Measurements from ENCODE around the gene SLC66A1. TPM values are rescaled to one million over a fixed set of nuclear protein-coding genes. Genes with fewer than 3 reads are reported as not detected.
"Not testable (repeated sequence)": the region's sequence is repeated elsewhere in the genome, so short reads cannot be mapped to it uniquely, and the experiment has no call there.

Gene SLC66A1, protein sequence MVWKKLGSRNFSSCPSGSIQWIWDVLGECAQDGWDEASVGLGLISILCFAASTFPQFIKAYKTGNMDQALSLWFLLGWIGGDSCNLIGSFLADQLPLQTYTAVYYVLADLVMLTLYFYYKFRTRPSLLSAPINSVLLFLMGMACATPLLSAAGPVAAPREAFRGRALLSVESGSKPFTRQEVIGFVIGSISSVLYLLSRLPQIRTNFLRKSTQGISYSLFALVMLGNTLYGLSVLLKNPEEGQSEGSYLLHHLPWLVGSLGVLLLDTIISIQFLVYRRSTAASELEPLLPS
- polyA plus RNA-seq (ENCODE audit: insufficient read depth in 1 of 5, insufficient read length in 5 of 5, low replicate concordance in 1 of 5) = 10 to 100 TPM in 1 of 5 donors, 1 to 10 TPM in 4; 8.3 to 11.0 (median 8.6) TPM
- long read RNA-seq, donor 1, partial matches to known transcripts = 343 of 345 reads
- long read RNA-seq, donor 1, other reads (novel, unspliced or antisense) = 0 of 345 reads
- long read RNA-seq, donor 2, partial matches to known transcripts = 142 of 143 reads
- long read RNA-seq, donor 2, other reads (novel, unspliced or antisense) = 0 of 143 reads
- long read RNA-seq, donor 3, partial matches to known transcripts = 242 of 244 reads
- long read RNA-seq, donor 3, other reads (novel, unspliced or antisense) = 0 of 244 reads
- long read RNA-seq, donor 4, partial matches to known transcripts = 140 of 141 reads
- long read RNA-seq, donor 4, other reads (novel, unspliced or antisense) = 0 of 141 reads
- long read RNA-seq, donor 5, partial matches to known transcripts = 117 of 274 reads
- long read RNA-seq, donor 5, other reads (novel, unspliced or antisense) = 154 of 274 reads
- long read RNA-seq, donor 6, partial matches to known transcripts = 268 of 269 reads
- long read RNA-seq, donor 6, other reads (novel, unspliced or antisense) = 0 of 269 reads
- long read RNA-seq, donor 7, partial matches to known transcripts = 421 of 422 reads
- long read RNA-seq, donor 7, other reads (novel, unspliced or antisense) = 0 of 422 reads
- long read RNA-seq, donor 8, partial matches to known transcripts = 128 of 130 reads
- long read RNA-seq, donor 8, other reads (novel, unspliced or antisense) = 0 of 130 reads

DNA sequence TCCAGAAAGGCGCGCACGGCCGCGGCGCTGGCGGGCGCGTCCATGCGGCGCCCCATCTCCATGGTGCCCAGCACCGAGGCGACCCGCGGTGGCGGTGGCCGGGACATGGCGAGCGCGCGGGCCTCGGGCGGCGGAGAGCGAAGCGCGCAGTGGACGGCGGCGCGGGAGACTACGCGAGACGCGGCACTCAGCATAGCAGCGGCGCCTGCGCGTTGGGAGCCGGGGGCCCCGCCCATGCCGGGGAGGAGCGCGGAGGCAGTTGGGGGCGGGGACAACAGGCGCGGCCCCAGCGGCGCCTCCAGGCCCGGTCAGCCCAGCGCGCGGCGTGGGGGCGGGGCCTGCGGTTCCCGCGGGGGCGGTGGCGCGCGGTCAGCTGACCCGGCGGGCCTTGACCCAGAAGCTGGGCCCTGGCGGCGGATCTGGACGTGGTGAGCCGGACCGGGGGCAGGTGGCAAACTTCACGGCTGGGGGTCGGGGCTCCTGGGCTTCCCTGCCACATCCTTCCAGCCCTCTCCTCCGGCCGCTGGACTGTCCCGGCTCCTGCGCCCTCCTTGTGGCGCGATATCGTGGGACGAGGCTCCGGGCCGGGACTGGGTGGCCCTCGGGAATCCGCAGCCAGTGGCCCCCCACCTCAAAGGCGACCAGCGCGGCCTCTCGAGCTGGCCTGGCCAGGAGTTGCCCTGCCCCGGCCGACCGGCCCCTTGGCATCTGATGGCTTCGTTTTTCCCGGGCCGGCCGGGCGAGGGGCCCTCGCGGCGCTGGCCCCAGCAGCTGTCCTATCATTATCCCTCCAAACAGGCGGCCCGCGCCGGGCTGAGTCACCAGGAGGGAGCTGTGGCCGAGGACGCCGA lies at the start of gene SLC66A1, which contains the start of gene AKR7A2:
Gene SLC66A1, plus strand, starts transcription at position 396 of the 851 bp plus-strand sequence. CDS start 5,352 bp downstream, outside the sequence.
Gene AKR7A2, minus strand, starts transcription at position 214 of the 851 bp plus-strand sequence. Its CDS starts 20 bp downstream, at position 194.
- peak; percentile 94 to 95 for DNase-seq

- no peak for DNase-seq
Observed at GRCh38 chr1:19262744-19263143, 49.4 kb upstream of the SLC66A1 start.

DNA sequence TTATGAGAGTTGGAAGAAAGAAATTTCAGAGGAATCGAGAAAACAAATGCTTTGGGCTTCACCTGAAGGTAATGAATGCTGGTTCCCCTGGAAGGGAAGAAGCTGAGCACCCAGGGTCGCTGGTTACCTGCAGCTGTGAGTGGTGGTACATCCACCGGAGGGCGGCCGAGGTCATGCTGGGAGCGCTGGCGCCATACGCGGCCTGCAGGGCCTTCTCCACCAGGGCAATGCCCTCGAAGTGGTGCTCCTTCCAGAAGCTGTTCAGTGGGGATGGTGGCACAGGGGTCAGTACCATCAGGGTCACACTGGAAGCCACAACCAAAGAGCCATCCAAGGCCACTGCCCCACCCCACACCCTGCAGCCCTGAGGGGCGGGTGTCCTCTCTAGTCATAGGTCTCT lies 43.7 kb upstream of the SLC66A1 start:
- no peak for DNase-seq

DNA sequence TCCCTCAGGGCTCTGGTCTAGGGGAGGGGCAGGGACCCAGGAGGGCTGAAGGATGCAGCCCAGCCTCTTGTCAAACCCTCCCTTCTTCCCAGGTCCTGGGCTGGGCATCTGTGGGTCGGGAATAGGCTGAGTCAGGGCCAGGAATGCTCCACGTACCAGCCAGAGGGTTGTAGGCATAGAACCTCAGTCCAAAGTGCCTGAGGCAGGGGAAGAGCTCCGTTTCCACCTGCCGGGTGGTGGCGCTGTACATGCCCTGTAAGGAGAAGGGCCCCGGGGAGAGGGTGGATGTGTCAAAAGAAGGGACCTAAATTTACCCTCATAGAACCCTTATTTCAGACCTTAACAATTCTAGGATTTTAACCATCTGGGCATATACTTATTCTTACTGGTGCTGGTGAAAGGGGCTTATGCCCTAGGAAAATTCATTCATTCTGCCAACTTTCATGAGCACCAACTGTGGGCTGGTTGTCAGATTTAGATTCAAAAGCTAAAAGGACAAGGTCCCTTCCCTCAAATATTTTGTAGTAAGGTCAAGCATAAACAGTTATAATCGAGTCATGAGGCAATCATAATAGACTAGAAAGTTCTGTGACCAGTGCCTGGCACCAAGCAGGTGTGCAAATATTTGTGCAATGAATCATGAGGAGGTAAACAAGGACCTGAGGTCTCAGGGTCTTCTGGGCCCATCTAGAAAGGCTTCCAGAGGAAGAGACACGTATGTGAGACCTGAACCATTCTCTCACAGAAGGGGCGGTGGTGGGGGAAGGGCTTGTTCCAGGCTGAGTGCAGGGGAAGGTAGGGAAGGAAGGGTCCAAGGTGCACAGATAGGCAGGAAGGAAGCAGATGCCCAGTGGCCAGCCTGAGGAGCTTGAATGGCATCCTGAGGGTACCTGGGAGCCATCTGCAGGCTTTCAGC lies 42.4 kb upstream of the SLC66A1 start:
- not testable (repeated sequence) for DNase-seq

DNA sequence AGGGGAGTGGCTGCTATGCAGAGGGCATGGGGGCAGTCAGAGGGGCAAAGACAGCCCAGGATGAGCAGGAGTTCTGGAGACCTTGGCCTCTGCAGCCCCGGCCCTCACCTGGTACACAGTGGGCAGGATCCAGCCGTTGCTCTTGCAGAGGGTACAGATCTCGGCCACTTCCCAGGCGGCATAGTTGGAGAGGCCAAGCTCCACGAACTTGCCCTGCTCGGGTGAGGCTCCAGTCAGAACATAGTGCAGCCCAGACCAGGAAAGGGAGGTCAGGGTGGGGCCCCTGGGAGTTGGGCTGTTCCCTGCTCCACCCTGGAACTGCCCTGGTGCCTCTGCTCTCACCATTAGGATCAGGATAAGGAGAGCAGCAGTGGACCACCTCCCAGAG lies 41.8 kb upstream of the SLC66A1 start:
- not testable (repeated sequence) for DNase-seq

DNA sequence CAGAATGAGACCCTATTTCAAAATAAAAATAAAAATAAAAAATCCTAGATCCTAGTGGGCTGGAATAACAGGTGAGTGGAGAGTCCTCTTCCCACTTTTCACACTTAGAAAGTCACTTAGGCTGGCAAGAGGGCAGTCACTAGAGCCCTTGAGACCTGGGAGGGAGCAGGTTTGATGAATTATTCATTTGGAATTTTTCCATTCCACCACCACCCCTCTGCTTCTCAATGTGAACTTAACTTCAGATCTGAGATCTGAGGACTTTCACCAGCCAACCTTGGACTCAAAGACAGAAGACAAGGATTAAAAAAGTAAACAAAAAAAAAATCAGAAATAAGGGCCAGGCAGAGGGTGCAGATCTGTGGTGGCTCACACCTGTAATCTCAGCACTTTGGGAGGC lies 40.1 kb upstream of the SLC66A1 start:
- DNase-seq = no peak

GRCh38 chr1:19273106-19273843 lies 38.9 kb upstream of the SLC66A1 start:
- no peak for DNase-seq

DNA sequence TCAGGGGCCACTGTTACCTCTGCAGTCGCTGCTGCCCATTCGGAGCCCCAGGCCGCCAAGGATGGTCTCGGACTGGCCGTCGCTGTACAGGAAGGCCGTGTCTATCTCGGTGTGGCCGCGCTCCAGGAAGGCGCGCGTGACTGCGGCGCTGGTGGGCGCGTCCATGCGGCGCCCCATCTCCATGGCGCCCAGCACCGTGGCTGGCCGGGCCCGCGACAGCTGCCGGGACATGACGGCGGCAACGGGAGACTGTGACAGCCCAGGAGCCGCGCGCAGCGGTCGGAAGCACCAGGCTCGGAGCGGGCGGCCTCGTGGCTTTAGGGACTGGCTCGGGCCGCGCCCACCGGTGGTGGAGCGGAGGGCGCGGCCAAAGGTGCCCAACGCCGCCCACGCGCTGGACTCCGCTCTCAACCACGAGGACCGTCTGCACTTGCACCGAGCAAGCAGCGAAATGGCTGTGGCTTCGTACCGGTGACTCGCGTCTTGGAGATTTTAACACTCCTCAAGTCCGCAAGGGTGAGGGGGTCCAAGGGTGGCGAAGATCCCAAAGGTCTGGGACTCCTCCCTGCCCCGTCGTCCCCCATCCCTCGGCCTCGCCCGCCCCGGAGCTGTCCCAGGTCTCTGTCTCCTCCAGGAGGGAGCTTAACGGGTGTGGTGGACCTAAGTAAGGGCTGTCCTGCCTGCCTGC lies 38.1 kb upstream of the SLC66A1 start:
- not testable (repeated sequence) for DNase-seq

GRCh38 chr1:19274636-19275035 lies 37.5 kb upstream of the SLC66A1 start:
- DNase-seq = no peak

DNA sequence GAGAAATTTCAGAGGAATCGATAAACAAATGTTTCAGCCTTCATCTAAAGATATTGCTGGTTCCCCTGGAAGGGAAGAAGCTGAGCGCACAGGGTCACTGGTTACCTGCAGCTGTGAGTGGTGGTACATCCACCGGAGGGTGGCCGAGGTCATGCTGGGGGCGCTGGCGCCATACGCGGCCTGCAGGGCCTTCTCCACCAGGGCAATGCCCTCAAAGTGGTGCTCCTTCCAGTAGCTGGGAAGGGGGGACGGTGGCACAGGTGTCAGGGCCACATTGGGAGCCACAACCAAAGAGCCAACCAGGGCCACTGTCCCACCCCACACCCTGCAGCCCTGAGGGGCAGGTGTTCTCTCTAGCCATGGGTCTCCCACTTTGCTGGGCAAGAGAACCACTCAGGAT lies 28.2 kb upstream of the SLC66A1 start:
- DNase-seq = no peak

- DNase-seq = no peak
Observed at GRCh38 chr1:19284881-19285280, 27.2 kb upstream of the SLC66A1 start.

DNA sequence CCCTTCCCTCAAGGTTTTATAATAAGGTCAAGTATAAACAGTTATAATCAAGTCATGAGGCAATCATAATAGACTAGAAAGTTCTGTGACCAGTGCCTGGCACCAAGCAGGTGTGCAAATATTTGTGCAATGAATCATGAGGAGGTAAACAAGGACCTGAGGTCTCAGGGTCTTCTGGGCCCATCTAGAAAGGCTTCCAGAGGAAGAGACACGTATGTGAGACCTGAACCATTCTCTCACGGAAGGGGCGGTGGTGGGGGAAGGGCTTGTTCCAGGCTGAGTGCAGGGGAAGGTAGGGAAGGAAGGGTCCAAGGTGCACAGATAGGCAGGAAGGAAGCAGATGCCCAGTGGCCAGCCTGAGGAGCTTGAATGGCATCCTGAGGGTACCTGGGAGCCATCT lies 26.8 kb upstream of the SLC66A1 start:
- DNase-seq = not testable (repeated sequence)

- not testable (repeated sequence) for DNase-seq
Observed at GRCh38 chr1:19285807-19286206, 26.3 kb upstream of the SLC66A1 start.

DNA sequence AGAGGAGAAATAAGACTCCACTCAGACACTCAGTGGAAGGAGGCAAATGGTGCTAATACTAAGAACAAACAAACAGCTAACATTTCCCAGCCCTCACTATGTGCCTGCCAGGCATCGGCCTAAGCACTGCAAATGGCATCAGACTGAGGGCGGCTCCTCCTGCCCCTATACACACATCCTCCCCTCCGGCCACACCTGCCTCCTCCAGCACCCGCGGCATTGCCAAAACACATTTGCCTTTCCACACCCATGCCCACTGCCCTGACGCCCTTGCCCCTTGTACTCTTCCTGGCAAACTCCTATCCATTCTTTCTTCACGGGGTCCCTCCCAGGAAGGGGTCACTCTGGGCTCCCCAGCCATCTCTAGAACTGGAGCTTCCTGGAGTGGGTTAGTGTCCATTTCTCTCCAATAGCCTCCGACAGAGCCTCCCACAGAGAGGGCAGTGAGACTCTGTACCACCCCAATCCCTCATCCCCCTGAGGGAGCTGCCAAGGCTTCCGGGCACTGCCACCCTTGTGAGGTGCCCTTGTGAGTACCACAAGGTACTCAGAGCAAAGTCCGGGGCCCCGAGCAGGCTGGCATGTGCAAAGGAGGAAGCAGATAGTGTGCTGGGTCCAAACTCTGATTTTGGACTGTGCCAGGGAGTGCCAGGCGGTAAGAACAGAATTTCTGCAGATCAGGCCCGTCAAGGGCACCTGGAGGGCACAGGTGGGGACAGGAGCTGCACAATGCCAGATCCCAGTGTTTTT lies 24.5 kb upstream of the SLC66A1 start:
- DNase-seq = no peak

DNA sequence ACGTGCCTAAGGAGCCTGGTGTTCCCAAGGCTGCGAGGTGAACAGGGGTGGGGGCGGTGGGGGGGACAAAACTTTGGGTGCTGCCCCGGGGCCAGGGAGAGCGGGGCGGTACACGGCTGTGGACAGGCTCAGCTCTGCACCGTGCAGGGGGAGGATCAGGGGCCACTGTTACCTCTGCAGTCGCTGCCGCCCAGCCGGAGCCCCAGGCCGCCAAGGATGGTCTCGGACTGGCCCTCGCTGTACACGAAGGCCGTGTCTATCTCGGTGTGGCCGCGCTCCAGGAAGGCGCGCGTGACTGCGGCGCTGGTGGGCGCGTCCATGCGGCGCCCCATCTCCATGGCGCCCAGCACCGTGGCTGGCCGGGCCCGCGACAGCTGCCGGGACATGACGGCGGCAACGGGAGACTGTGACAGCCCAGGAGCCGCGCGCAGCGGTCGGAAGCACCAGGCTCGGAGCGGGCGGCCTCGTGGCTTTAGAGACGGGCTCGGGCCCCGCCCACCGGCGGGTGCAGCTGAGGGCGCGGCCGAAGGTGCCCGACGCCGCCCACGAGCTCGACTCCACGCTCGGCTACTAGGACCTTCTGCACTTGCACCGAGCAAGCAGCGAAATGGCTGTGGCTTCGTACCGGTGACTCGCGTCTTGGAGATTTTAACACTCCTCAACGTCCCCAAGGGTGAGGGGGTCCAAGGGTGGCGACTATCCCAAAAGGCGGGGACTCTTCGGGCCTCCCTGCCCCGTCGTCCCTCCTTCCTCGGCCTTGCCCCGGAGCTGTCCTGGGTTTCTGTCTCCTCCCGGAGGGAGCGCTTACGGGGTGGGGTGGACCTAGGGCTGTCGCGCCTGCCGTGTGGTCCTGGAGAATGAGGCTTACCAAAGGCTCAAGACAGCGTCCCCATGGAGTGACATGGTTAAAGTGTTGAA lies 23.5 kb upstream of the SLC66A1 start, which contains the start of gene AKR7A3:
Gene AKR7A3, minus strand, starts transcription at position 447 of the 918 bp plus-strand sequence. Its CDS starts 61 bp downstream, at position 386.
- peak in 1 of 2 donors; percentile 8 for DNase-seq

GRCh38 chr1:19289244-19289643 lies 22.9 kb upstream of the SLC66A1 start:
- DNase-seq = no peak
